ENCODE results near the gene RHBDL1. TPM values are rescaled to one million over a fixed set of nuclear protein-coding genes. Genes with fewer than 3 reads are reported as not detected.

The RHBDL1 gene
- total and polyA plus RNA-seq, 9 of the 15 experiments (the other 6 are each of a cell fraction or from before 2014, with no cell fraction given): 0.03 to 5.6 (median 1.3) TPM; not detected in 1

DNA sequence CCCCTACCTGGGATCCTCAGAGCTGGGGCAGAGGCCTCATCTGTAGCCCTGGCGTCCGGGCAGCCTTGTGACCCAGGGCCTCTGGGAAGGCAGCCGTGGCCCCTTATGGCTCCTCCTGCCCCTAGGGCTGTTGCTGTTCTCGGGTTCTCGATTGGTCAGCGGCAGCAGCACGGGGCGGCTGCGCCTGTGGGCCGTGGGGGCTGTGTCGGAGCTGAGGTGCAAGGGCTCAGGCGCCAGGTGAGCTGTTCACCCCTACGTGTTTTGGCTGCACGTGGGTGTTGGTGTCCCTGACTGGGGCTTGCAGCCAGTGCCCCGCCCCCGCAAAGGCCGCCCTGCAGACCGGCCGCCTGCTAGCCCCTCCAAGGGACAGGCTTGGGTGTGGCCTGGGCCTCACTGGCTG lies 13.4 kb upstream of the RHBDL1 start:
- CTCF ChIA-PET (ENCODE audit: low intra/inter-chr PET ratio): no interaction called here
- Histone ChIP-seq H3K9me1 (ENCODE audit: control insufficient read depth, insufficient read depth, low read length) (no peaks in the 10 kb centered on the region), H3K36me3 (ENCODE audit: control insufficient read depth, insufficient read depth, low read length) (no peaks in the 10 kb centered on the region), H3K27me3 (ENCODE audit: control insufficient read depth in 2 of 2, insufficient read depth in 2 of 2, low read length in 2 of 2) (no peaks in the 10 kb centered on the region), H3K79me2 (ENCODE audit: control insufficient read depth, insufficient read depth, low read length) (no peaks in the 10 kb centered on the region; the same call in 2 of the 3 replicates), H3K4me2 (ENCODE audit: insufficient read depth, low read length) (no peak overlapping the region), H2AFZ (ENCODE audit: low read depth, low read length) (no peak overlapping the region), H3K4me1 (replicated peaks in 1 of 2; ENCODE audit: control insufficient read depth in 2 of 2, insufficient read depth in 2 of 2, low read length in 2 of 2) (peaks cover 2 to 92% of the 10 kb centered on the region in 2 experiments; a peak in 4 of 5 replicates), H4K20me1 (replicated peaks; ENCODE audit: control insufficient read depth, insufficient read depth, low read length) (no peaks in the 10 kb centered on the region), H3K4me3 (no peak overlapping the region), H3K27ac (ENCODE audit: extremely low read depth, low read depth, low read length) (no peak overlapping the region), H3K9ac (ENCODE audit: insufficient read depth in 1 of 2, low read depth in 2 of 2, low read length in 2 of 2) (peak overlapping the region in 1 of 2 experiments; percentile 95; a peak in 2 of 4 replicates), H3K9me3 (replicated peaks; ENCODE audit: control insufficient read depth, insufficient read depth, low read depth, low read length) (no peaks in the 10 kb centered on the region)
- intact Hi-C loops (cut with micrococcal nuclease): loop anchor here (10.0 kb wide), 1 partner anchor 267 kb away; the partner anchor contains the start of gene NME4
- TF ChIP-seq EZH2 (IDR thresholded peaks at IDR 0.05; ENCODE audit: borderline replicate concordance, low read depth, low read length) (no peak), EGR1 (conservative IDR thresholded peaks at IDR 0.05) (0 out of 2 replicates have a peak, but pooled peaks have one; percentile 35), ZNF253 (CRISPR knock-in tag; conservative IDR thresholded peaks at IDR 0.05) (no peak)
- POLR2A ChIA-PET: interaction anchor here (0.6 kb wide), 1 partner anchor 18 kb away, joined by 3 read pairs; the partner anchor contains the start of gene STUB1
- FAIRE-seq (no peak), DNase-seq (ENCODE audit: extremely low read depth in 1 of 4, low spot score in 3 of 4) (no peak), ATAC-seq (no peak)
- in situ Hi-C loops (cut with MboI): no loop called here
- no TSS peak for BruUV-seq (replicated peaks)
- WGBS (ENCODE audit: insufficient coverage, low coverage, missing lambda C conversion rate): 76% methylated on average over 15 of the region's 19 CpGs

DNA sequence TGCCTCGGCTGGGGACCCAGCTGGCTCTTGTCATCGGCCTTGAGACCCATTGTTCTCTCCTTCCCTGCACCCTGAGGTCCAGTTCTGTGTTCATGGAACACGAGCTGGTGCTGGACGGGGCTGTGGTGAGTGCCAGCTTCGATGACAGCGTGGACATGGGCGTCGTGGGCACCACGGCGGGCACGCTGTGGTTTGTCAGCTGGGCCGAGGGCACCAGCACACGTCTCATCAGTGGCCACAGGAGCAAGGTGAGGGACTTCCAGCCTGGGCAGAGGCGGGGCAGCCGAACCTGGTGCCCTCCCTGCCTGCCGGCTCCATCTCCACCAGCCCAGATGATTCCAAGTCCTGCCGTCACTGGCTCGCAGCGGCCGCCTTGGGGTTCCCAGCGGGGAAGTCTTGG lies 12.9 kb upstream of the RHBDL1 start:
- H3K4me2 ChIP-seq (ENCODE audit: insufficient read depth, low read length): no peak overlapping the region
- no peak for ATAC-seq
- peaks cover 5 to 92% of the 10 kb centered on the region in 2 experiments for H3K4me1 ChIP-seq (replicated peaks in 1 of 2; ENCODE audit: control insufficient read depth in 2 of 2, insufficient read depth in 2 of 2, low read length in 2 of 2)
- H3K9me1 ChIP-seq (ENCODE audit: control insufficient read depth, insufficient read depth, low read length): no peaks in the 10 kb centered on the region
- ChIA-PET POLR2A (no interaction called here), CTCF (ENCODE audit: low intra/inter-chr PET ratio) (no interaction called here)
- no peak for DNase-seq (ENCODE audit: extremely low read depth in 1 of 4, low spot score in 3 of 4)
- H3K9me3 ChIP-seq (replicated peaks; ENCODE audit: control insufficient read depth, insufficient read depth, low read depth, low read length): no peaks in the 10 kb centered on the region
- H3K27ac ChIP-seq (ENCODE audit: extremely low read depth, low read depth, low read length): no peak overlapping the region
- 90% methylated on average over 21 of the region's 21 CpGs for WGBS (ENCODE audit: insufficient coverage, low coverage, missing lambda C conversion rate)
- TF ChIP-seq CBFB (CRISPR knock-in tag; IDR thresholded peaks at IDR 0.05) (no peak), NELFE (IDR thresholded peaks at IDR 0.05; ENCODE audit: insufficient read depth, insufficient read length) (no peak), E2F3 (CRISPR knock-in tag; IDR thresholded peaks at IDR 0.05) (no peak), EWSR1 (IDR thresholded peaks at IDR 0.05; ENCODE audit: borderline replicate concordance, low read depth, partially characterized antibody) (no peak), NR3C1 (CRISPR knock-in tag; IDR thresholded peaks at IDR 0.05) (no peak), CREM (IDR thresholded peaks at IDR 0.05; ENCODE audit: low read depth) (no peak), ZFP1 (CRISPR knock-in tag; IDR thresholded peaks at IDR 0.05) (no peak), ZNF695 (CRISPR knock-in tag; IDR thresholded peaks at IDR 0.05) (no peak)
- TF ChIP-seq, protein P1, sequence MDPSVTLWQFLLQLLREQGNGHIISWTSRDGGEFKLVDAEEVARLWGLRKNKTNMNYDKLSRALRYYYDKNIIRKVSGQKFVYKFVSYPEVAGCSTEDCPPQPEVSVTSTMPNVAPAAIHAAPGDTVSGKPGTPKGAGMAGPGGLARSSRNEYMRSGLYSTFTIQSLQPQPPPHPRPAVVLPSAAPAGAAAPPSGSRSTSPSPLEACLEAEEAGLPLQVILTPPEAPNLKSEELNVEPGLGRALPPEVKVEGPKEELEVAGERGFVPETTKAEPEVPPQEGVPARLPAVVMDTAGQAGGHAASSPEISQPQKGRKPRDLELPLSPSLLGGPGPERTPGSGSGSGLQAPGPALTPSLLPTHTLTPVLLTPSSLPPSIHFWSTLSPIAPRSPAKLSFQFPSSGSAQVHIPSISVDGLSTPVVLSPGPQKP (CRISPR knock-in tag; IDR thresholded peaks at IDR 0.05): no peak
- no peak overlapping the region for H3K4me3 ChIP-seq
- intact Hi-C loops (cut with micrococcal nuclease) (loop anchor here (10.0 kb wide), 1 partner anchor 268 kb away; the partner anchor contains the start of gene NME4), in situ Hi-C loops (cut with MboI) (no loop called here)
- H2AFZ ChIP-seq (ENCODE audit: low read depth, low read length): no peak overlapping the region
- H3K36me3 ChIP-seq (ENCODE audit: control insufficient read depth, insufficient read depth, low read length): no peaks in the 10 kb centered on the region
- no peaks in the 10 kb centered on the region for H3K27me3 ChIP-seq (ENCODE audit: control insufficient read depth in 2 of 2, insufficient read depth in 2 of 2, low read length in 2 of 2)
- H4K20me1 ChIP-seq (replicated peaks; ENCODE audit: control insufficient read depth, insufficient read depth, low read length): no peaks in the 10 kb centered on the region
- peak overlapping the region in 1 of 2 experiments; percentile 95; a peak in 2 of 4 replicates for H3K9ac ChIP-seq (ENCODE audit: insufficient read depth in 1 of 2, low read depth in 2 of 2, low read length in 2 of 2)
- BruUV-seq (replicated peaks): no TSS peak
- H3K79me2 ChIP-seq (ENCODE audit: control insufficient read depth, insufficient read depth, low read length): no peaks in the 10 kb centered on the region; the same call in 2 of the 3 replicates
- no peak for FAIRE-seq

All from K562 (cell line).